Astrocyte of the cerebellum (primary cell): Measurements from ENCODE around the gene WDR45.

ENCODE experiments used
- DNase-seq: peaks from one replicate; pipeline ENCODE4 v3.0.0-alpha.2; 2011; ENCODE audit warnings: low read depth
- H3K4me3 ChIP-seq: 2 replicates; pipeline ENCODE4 v1.5.1; 2011; ENCODE audit warnings: mild to moderate bottlenecking, low read depth, low read length, moderate library complexity
- in situ Hi-C: cut with HindIII; loops from 2 replicates; pipeline ENCODE4 v1.10.0; 2017; ENCODE audit warnings: low sequenced_read_pairs
- TF ChIP-seq, protein P1 (sequence below): IDR thresholded peaks from 2 replicates; pipeline ENCODE4 v1.5.1; 2012; ENCODE audit warnings: low read length, low read depth, moderate library complexity, mild to moderate bottlenecking; ENCODE audit errors: missing control alignments

Gene WDR45

GRCh38 chrX:49064303-49064702, 15.4 kb downstream of the WDR45 start:
- no peak overlapping the region for H3K4me3 ChIP-seq
- DNase-seq: no peak
- TF ChIP-seq, protein P1, sequence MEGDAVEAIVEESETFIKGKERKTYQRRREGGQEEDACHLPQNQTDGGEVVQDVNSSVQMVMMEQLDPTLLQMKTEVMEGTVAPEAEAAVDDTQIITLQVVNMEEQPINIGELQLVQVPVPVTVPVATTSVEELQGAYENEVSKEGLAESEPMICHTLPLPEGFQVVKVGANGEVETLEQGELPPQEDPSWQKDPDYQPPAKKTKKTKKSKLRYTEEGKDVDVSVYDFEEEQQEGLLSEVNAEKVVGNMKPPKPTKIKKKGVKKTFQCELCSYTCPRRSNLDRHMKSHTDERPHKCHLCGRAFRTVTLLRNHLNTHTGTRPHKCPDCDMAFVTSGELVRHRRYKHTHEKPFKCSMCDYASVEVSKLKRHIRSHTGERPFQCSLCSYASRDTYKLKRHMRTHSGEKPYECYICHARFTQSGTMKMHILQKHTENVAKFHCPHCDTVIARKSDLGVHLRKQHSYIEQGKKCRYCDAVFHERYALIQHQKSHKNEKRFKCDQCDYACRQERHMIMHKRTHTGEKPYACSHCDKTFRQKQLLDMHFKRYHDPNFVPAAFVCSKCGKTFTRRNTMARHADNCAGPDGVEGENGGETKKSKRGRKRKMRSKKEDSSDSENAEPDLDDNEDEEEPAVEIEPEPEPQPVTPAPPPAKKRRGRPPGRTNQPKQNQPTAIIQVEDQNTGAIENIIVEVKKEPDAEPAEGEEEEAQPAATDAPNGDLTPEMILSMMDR: no peak
- in situ Hi-C loops: no loop called here

DNA sequence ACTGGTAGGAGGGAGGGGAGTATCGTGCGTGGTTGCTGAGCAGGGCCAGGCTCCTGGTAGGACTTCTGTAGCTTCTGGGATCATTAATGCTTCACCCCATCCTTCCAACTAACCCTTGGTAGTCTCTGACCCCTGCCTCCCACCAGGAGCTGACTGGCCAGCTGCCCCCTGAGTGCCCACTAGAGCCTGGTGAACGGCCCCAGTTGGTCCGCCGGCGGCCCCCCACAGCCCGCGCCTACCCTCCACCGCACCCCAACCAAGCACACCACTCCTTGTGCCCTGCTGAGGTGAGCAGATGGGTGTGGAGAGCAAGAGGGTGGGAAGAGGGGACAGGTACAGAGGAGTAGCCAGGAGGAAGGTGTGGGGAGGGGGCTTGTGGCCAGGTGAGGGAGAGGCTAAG, 16.0 kb downstream of the WDR45 start:
- DNase-seq: no peak
- TF ChIP-seq, protein P1: no peak
- in situ Hi-C loops: no loop called here
- H3K4me3 ChIP-seq: no peak overlapping the region

GRCh38 chrX:49061916-49062315, 17.8 kb downstream of the WDR45 start:
- in situ Hi-C loops: no loop called here
- TF ChIP-seq, protein P1: no peak
- DNase-seq: no peak
- no peak overlapping the region for H3K4me3 ChIP-seq

DNA sequence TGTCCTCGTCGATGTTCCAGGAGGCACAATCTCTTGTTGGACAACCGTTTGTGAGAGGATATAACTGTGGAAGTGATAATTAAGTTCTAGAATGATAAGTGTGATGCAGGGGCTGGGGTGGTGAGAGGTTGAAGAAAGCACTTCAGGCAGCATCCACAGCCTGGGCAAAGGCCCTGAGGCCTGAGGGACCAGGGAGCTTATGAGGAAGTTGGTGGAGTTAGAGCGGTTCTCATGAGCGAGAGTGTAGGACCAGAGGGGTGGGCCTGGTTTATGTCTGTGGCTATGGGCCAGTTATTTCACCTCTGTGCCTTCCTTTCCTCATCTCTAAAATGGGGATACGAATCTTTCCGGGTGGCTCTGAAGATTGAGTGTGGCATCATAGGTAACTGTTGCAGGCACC, 18.2 kb downstream of the WDR45 start:
- DNase-seq: no peak
- TF ChIP-seq, protein P1: no peak
- H3K4me3 ChIP-seq: no peak overlapping the region
- in situ Hi-C loops: no loop called here

GRCh38 chrX:49060914-49061313, 18.8 kb downstream of the WDR45 start:
- DNase-seq: no peak
- no peak overlapping the region for H3K4me3 ChIP-seq
- in situ Hi-C loops: no loop called here
- TF ChIP-seq, protein P1: no peak

GRCh38 chrX:49059681-49060085, 20.0 kb downstream of the WDR45 start:
- in situ Hi-C loops: no loop called here
- H3K4me3 ChIP-seq: no peak overlapping the region
- TF ChIP-seq, protein P1: no peak
- DNase-seq: no peak

DNA sequence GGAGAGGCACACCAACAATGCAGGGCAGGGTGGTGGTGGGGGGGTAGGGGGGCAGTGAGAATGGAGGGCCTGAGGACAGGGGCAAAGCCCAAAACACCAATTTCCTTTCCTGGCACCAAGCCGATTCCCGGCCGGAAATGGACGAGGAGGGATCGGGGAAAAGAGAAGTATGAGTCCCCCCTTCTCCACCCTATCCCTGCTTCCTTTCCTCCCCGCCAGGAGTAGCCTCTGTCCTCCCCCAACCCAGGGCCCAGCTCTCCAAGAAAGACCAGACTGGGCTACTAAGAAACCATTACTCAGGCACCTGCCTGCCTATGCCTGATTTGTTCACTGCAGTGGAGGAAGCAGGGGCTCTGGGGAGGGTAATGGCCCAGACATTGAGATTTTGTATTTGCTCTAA, 20.5 kb downstream of the WDR45 start:
- DNase-seq: no peak
- TF ChIP-seq, protein P1: no peak
- in situ Hi-C loops: no loop called here
- H3K4me3 ChIP-seq: no peak overlapping the region
